NOMO-1 treated with dmso at 0.1 percent for 144 hours (cell line): ENCODE measurements around the gene RMND5B.

Source experiments
- DNase-seq: peaks from one replicate; lab custom pipeline; 2025; ENCODE audit not compliant: unreplicated experiment; lab: John Stamatoyannopoulos, UW

RMND5B gene

GRCh38 chr5:178113141-178113787 lies 17.6 kb upstream of the RMND5B start, which contains the start of gene N4BP3:
Gene N4BP3, plus strand, starts transcription at chr5:178113532. Its CDS starts 6,052 bp downstream, at chr5:178119584.
- peak; percentile 58 for DNase-seq

GRCh38 chr5:178113841-178114324 lies 16.9 kb upstream of the RMND5B start:
- no peak for DNase-seq

- DNase-seq = no peak
Observed at GRCh38 chr5:178114325-178115135, 16.3 kb upstream of the RMND5B start.

- DNase-seq = no peak
Observed at GRCh38 chr5:178115136-178115813, 15.5 kb upstream of the RMND5B start.

- DNase-seq = no peak
Observed at GRCh38 chr5:178115814-178116142, 15.0 kb upstream of the RMND5B start.

GRCh38 chr5:178116143-178116885 lies 14.5 kb upstream of the RMND5B start:
- no peak for DNase-seq

- no peak for DNase-seq
Observed at GRCh38 chr5:178117923-178118701, 12.7 kb upstream of the RMND5B start.

GRCh38 chr5:178119915-178120606 lies 10.8 kb upstream of the RMND5B start:
- no peak for DNase-seq

- DNase-seq = peak; percentile 51
Observed at GRCh38 chr5:178120607-178121357, 10.0 kb upstream of the RMND5B start.

- no peak for DNase-seq
Observed at GRCh38 chr5:178121391-178122276, 9.2 kb upstream of the RMND5B start.

GRCh38 chr5:178122346-178122745 lies 8.5 kb upstream of the RMND5B start:
- DNase-seq = no peak

GRCh38 chr5:178123094-178123965 lies 7.5 kb upstream of the RMND5B start:
- DNase-seq = no peak

- no peak for DNase-seq
Observed at GRCh38 chr5:178123966-178124925, 6.6 kb upstream of the RMND5B start.

GRCh38 chr5:178125253-178125906 lies 5.4 kb upstream of the RMND5B start:
- no peak for DNase-seq

- no peak for DNase-seq
Observed at GRCh38 chr5:178126556-178126955, 4.3 kb upstream of the RMND5B start.
